OCI-LY7 (cell line): ENCODE measurements around the gene TRIO.

Source experiments
- CTCF ChIP-seq: fragments of 200-600 bp; sonication (generic); conservative IDR thresholded peaks from 2 replicates; pipeline ENCODE4 v1.5.1; 2014; ENCODE audit warnings: mild to moderate bottlenecking, antibody characterized with exemption, low read length, moderate library complexity, mixed read lengths
- EZH2phosphoT487 ChIP-seq: fragments of 200-600 bp; sonication (generic); IDR thresholded peaks from 2 replicates; pipeline ENCODE4 v1.6.1; 2018; ENCODE audit warnings: low read depth, borderline replicate concordance, mild to moderate bottlenecking, mixed run types, antibody characterized with exemption, low read length, moderate library complexity, mixed read lengths

- no peak for TF ChIP-seq CTCF
- no peak for TF ChIP-seq EZH2phosphoT487
Observed at GRCh38 chr5:14508046-14508445, 364.9 kb downstream of the TRIO start.
